Smooth muscle cell (in vitro differentiated cells): ENCODE results near the gene UBE2O. TPM values are rescaled to one million over a fixed set of nuclear protein-coding genes. Genes with fewer than 3 reads are reported as not detected.

Experiments used
- DNase-seq: peaks from one replicate; lab custom pipeline; 2025; ENCODE audit not compliant: unreplicated experiment; lab: John Stamatoyannopoulos, UW
- H2AFZ ChIP-seq: fragments of 200-600 bp; sonication (generic); 2 replicates; pipeline ENCODE4 v1.6.0; 2016; ENCODE audit warnings: antibody characterized with exemption, low read depth, mild to moderate bottlenecking
- H3F3A ChIP-seq: fragments of 200-600 bp; sonication (generic); 2 replicates; pipeline ENCODE4 v1.6.0; 2017; ENCODE audit warnings: antibody characterized with exemption, low read depth
- H3K27ac ChIP-seq: fragments of 200-600 bp; sonication (generic); 2 replicates; pipeline ENCODE4 v1.5.1; 2016; ENCODE audit warnings: low read depth, mild to moderate bottlenecking
- H3K27me3 ChIP-seq: fragments of 200-600 bp; sonication (generic); 2 replicates; pipeline ENCODE4 v1.6.1; 2016; ENCODE audit warnings: low read depth, mild to moderate bottlenecking
- H3K36me3 ChIP-seq: fragments of 200-600 bp; sonication (generic); 2 replicates; pipeline ENCODE4 v1.5.1; 2016; ENCODE audit warnings: low read depth
- H3K4me1 ChIP-seq: fragments of 200-600 bp; sonication (generic); 2 replicates; pipeline ENCODE4 v1.5.1; 2016; ENCODE audit warnings: low read depth
- H3K4me2 ChIP-seq: fragments of 200-600 bp; sonication (generic); 2 replicates; pipeline ENCODE4 v1.6.0; 2016; ENCODE audit warnings: mild to moderate bottlenecking
- H3K4me3 ChIP-seq: fragments of 200-600 bp; sonication (generic); 2 replicates; pipeline ENCODE4 v1.5.1; 2016; ENCODE audit warnings: mild to moderate bottlenecking
- H3K79me2 ChIP-seq: fragments of 200-600 bp; sonication (generic); 2 replicates; pipeline ENCODE4 v1.6.0; 2016; ENCODE audit warnings: low read depth, mild to moderate bottlenecking
- H3K9ac ChIP-seq: fragments of 200-600 bp; sonication (generic); 2 replicates; pipeline ENCODE4 v1.6.0; 2016; ENCODE audit warnings: low read depth
- H3K9me3 ChIP-seq: fragments of 200-600 bp; sonication (generic); replicated peaks from 2 replicates; pipeline ENCODE4 v1.5.1; 2016; ENCODE audit warnings: low read depth
- H4K20me1 ChIP-seq: fragments of 200-600 bp; sonication (generic); 2 replicates; pipeline ENCODE4 v1.6.0; 2016; ENCODE audit warnings: low read depth
- WGBS: methylation state at CpG from one replicate; pipeline ENCODE4 v1.1.7; 2016; ENCODE audit warnings: low lambda C conversion rate; 5-methylcytosine and 5-hydroxymethylcytosine counted together
- polyA plus RNA-seq: library from polyadenylated mRNA; unstranded; fragments of >200 nt; fragmentation: Nextera tagmentation; extraction: Ambion mirVana; gene quantifications from 2 replicates; pipeline ENCODE4 v1.2.1, GENCODE V29; 2016
- total RNA-seq: library from RNA; depleted of rRNA; stranded (reverse); fragments of >200 nt; gene quantifications from 2 replicates; pipeline ENCODE4 v1.2.3, GENCODE V29; 2014
- TF ChIP-seq, protein P1 (sequence below): fragments of 200-600 bp; sonication (generic); IDR thresholded peaks from 2 replicates; pipeline ENCODE4 v1.5.1; 2017; ENCODE audit warnings: borderline replicate concordance, mild to moderate bottlenecking, antibody characterized with exemption; ENCODE audit not compliant: insufficient read depth, poor library complexity, severe bottlenecking

Gene UBE2O
- total and polyA plus RNA-seq, 2 experiments from 2014 or later = 10.1 to 12.1 TPM

DNA sequence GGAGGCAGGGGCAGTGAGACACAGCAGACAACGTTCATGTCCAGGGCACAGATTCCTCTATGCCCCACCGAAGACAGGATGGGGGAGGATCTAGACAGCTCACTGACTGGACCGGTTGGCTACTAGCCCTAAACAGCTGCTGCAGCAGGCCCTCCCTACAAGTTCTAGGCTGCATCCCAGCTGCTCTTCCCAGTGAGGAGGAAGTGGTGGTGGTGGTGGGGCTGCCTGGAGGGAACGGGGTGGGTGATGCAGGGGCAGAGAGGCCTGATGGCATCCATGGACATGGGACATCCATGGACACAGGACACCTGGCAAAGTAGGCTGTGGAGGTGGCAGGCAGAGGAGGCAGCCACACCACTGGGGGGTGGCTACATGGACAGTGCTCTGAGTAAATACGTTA is 50.2 kb downstream of the UBE2O start:
- no peaks in the 10 kb centered on the region for H3K79me2 ChIP-seq
- no peak for DNase-seq
- TF ChIP-seq, protein P1, sequence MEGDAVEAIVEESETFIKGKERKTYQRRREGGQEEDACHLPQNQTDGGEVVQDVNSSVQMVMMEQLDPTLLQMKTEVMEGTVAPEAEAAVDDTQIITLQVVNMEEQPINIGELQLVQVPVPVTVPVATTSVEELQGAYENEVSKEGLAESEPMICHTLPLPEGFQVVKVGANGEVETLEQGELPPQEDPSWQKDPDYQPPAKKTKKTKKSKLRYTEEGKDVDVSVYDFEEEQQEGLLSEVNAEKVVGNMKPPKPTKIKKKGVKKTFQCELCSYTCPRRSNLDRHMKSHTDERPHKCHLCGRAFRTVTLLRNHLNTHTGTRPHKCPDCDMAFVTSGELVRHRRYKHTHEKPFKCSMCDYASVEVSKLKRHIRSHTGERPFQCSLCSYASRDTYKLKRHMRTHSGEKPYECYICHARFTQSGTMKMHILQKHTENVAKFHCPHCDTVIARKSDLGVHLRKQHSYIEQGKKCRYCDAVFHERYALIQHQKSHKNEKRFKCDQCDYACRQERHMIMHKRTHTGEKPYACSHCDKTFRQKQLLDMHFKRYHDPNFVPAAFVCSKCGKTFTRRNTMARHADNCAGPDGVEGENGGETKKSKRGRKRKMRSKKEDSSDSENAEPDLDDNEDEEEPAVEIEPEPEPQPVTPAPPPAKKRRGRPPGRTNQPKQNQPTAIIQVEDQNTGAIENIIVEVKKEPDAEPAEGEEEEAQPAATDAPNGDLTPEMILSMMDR = no peak
- no peaks in the 10 kb centered on the region for H3K4me1 ChIP-seq
- H3K36me3 ChIP-seq = peaks cover 3% of the 10 kb centered on the region
- peaks cover 42% of the 10 kb centered on the region for H4K20me1 ChIP-seq
- no peaks in the 10 kb centered on the region for H3K9me3 ChIP-seq
- H3F3A ChIP-seq = no peaks in the 10 kb centered on the region
- H3K27me3 ChIP-seq = no peaks in the 10 kb centered on the region
- no peak overlapping the region for H2AFZ ChIP-seq
- no peak overlapping the region for H3K27ac ChIP-seq
- no peak overlapping the region for H3K4me2 ChIP-seq
- H3K9ac ChIP-seq = no peak overlapping the region
- H3K4me3 ChIP-seq = no peak overlapping the region
- WGBS = 92% methylated on average over 5 of the region's 5 CpGs

DNA sequence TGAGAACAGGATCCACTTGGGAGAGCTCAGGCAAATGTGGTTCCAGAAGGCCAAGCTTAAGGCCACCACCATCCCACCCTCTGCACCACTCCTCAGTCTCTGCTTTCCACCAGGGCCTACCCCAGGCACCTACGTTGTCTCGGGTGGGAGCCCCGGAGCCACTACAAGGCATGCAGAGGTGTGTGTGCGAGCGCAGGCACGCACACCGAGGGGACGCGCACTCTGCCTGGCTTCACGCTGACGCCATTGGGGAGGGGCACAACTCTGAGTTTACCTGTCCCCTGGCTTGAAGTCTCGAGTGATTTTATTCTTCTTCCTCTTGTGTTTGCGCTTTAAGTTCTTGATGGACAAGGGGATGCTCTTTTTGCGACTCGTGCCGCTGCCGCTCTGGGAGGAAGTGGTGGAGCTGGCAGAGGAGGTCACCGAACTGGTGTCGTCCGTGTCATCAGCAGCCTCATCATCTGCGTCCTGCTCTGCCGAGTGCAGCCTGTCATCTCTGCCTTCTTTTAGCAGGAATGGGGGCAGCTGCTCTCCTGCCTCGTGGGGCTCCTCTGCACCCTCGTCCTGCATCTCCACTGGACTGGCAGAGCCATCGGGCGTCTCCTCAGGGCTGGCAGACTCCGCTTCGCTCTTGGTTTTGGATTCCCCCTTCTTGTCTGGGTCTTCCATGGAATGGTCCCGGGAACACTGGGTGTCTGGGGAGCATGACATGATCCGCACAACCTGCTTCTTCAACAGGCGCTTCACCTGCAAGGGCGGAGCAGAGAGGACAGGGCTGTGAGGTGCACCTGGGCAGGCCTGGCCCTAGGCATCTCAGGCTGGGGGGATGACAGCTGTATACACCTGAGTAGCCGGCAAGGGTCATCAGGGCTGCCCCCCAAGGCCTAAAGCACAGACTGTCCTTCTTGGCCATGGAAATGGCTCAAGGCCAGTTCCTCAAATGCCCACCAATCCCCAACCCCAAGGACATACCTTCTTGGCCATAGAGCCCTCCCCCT is 53.5 kb downstream of the UBE2O start:
- peaks cover 3% of the 10 kb centered on the region for H3K36me3 ChIP-seq

GRCh38 chr17:76398523-76399174 is 54.3 kb downstream of the UBE2O start:
- 97% methylated on average over 20 of the region's 20 CpGs for WGBS

More for the DNA sequence above, 53.5 kb downstream of the UBE2O start:
- no peak for DNase-seq
- no peaks in the 10 kb centered on the region for H3F3A ChIP-seq
- TF ChIP-seq, protein P1 = no peak
- H3K4me3 ChIP-seq = no peak overlapping the region
- no peak overlapping the region for H3K4me2 ChIP-seq
- H3K27ac ChIP-seq = no peak overlapping the region
- H2AFZ ChIP-seq = no peak overlapping the region
- H3K79me2 ChIP-seq = no peaks in the 10 kb centered on the region
- no peaks in the 10 kb centered on the region for H3K27me3 ChIP-seq
- no peaks in the 10 kb centered on the region for H3K9me3 ChIP-seq
- no peaks in the 10 kb centered on the region for H3K4me1 ChIP-seq
- no peak overlapping the region for H3K9ac ChIP-seq
- WGBS = 95% methylated on average over 33 of the region's 33 CpGs
- peaks cover 16% of the 10 kb centered on the region for H4K20me1 ChIP-seq

More at GRCh38 chr17:76398523-76399174, 54.3 kb downstream of the UBE2O start:
- Histone ChIP-seq H3K4me2 (no peak overlapping the region), H3K79me2 (no peaks in the 10 kb centered on the region), H3K9ac (no peak overlapping the region), H3K36me3 (peaks cover 3% of the 10 kb centered on the region), H4K20me1 (peaks cover 7% of the 10 kb centered on the region), H3F3A (no peaks in the 10 kb centered on the region), H3K9me3 (no peaks in the 10 kb centered on the region), H3K4me1 (no peaks in the 10 kb centered on the region), H3K27ac (no peak overlapping the region), H3K27me3 (no peaks in the 10 kb centered on the region), H2AFZ (no peak overlapping the region), H3K4me3 (no peak overlapping the region)
- TF ChIP-seq, protein P1 = no peak
- no peak for DNase-seq
